Right atrium auricular region (tissue), 2 donors: ENCODE measurements around the gene FIBIN. TPM values are rescaled to one million over a fixed set of nuclear protein-coding genes. Genes with fewer than 3 reads are reported as not detected.

Experiments used
- DNase-seq: peaks from one replicate; pipeline ENCODE4 v3.0.0-alpha.2; 2019; ENCODE audit warnings: low spot score
- H3K27ac ChIP-seq, 2 donors: fragments of 200-600 bp; sonication (generic); 1 replicate in 1 of 2; 2 replicates in 1 of 2; pipeline ENCODE4 v1.5.1; 2016 to 2019
- H3K27me3 ChIP-seq, 2 donors: fragments of 200-600 bp; sonication (generic); one replicate each; pipeline versions ENCODE4 v1.5.1 to v1.6.0; 2017 to 2019
- H3K36me3 ChIP-seq: fragments of 200-600 bp; sonication (generic); one replicate; pipeline ENCODE4 v1.5.1; 2016
- H3K4me1 ChIP-seq, 2 donors: fragments of 200-600 bp; sonication (generic); one replicate each; pipeline versions ENCODE4 v1.5.1 to v1.6.0; 2017 to 2019
- H3K4me3 ChIP-seq, 2 donors: fragments of 200-600 bp; sonication (generic); 1 replicate in 1 of 2; 2 replicates in 1 of 2; pipeline ENCODE4 v1.5.1; 2017 to 2019; ENCODE audit warnings: mild to moderate bottlenecking in 1 of 2, moderate library complexity in 1 of 2
- H3K9me3 ChIP-seq, 2 donors: fragments of 200-600 bp; sonication (generic); one replicate each; pipeline ENCODE4 v1.5.1; 2019
- total RNA-seq, 2 donors: library from RNA; depleted of rRNA; stranded (reverse); fragments of >200 nt; gene quantifications; one replicate each; pipeline ENCODE4 v1.1.0, GENCODE V29; 2016
- TF ChIP-seq, protein P1 (sequence below), 2 donors: fragments of 200-600 bp; sonication (generic); IDR thresholded peaks; one replicate each; pipeline ENCODE4 v1.5.1; 2019; ENCODE audit warnings: antibody characterized with exemption in 2 of 2

Gene FIBIN
- total RNA-seq = 10 to 100 TPM; 13.9 to 25.5 TPM

GRCh38 chr11:26993965-26994457, at the start of gene FIBIN:
Gene FIBIN (plus strand): TSS chr11:26994112. CDS start chr11:26994527, 415 bp downstream.
- no peaks in the 10 kb centered on the region for H3K9me3 ChIP-seq

GRCh38 chr11:26944866-26945664, 48.8 kb upstream of the FIBIN start:
- Histone ChIP-seq H3K27me3 (no peaks in the 10 kb centered on the region), H3K36me3 (no peaks in the 10 kb centered on the region), H3K27ac (no peak overlapping the region), H3K4me3 (no peak overlapping the region), H3K9me3 (no peaks in the 10 kb centered on the region), H3K4me1 (peaks cover 0 to 7% of the 10 kb centered on the region in 2 donors)
- TF ChIP-seq, protein P1, sequence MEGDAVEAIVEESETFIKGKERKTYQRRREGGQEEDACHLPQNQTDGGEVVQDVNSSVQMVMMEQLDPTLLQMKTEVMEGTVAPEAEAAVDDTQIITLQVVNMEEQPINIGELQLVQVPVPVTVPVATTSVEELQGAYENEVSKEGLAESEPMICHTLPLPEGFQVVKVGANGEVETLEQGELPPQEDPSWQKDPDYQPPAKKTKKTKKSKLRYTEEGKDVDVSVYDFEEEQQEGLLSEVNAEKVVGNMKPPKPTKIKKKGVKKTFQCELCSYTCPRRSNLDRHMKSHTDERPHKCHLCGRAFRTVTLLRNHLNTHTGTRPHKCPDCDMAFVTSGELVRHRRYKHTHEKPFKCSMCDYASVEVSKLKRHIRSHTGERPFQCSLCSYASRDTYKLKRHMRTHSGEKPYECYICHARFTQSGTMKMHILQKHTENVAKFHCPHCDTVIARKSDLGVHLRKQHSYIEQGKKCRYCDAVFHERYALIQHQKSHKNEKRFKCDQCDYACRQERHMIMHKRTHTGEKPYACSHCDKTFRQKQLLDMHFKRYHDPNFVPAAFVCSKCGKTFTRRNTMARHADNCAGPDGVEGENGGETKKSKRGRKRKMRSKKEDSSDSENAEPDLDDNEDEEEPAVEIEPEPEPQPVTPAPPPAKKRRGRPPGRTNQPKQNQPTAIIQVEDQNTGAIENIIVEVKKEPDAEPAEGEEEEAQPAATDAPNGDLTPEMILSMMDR (IDR thresholded peaks at IDR 0.05) = no peak
- DNase-seq = no peak

More at GRCh38 chr11:26993965-26994457, at the start of gene FIBIN:
- Histone ChIP-seq H3K4me1 (no peaks in the 10 kb centered on the region), H3K27me3 (no peaks in the 10 kb centered on the region), H3K36me3 (no peaks in the 10 kb centered on the region), H3K27ac (peak within 1 kb of the TSS; percentile 83), H3K4me3 (peak within 1 kb of the TSS; percentile 50 to 58)
- TF ChIP-seq, protein P1 (IDR thresholded peaks at IDR 0.05) = no peak
- DNase-seq = no peak

- H3K27ac ChIP-seq = peak overlapping the region in 1 of 2 donors; percentile 59
- no peak overlapping the region for H3K4me3 ChIP-seq
- no peaks in the 10 kb centered on the region for H3K36me3 ChIP-seq
- H3K9me3 ChIP-seq = no peaks in the 10 kb centered on the region
- no peak for DNase-seq
- peaks cover 0 to 7% of the 10 kb centered on the region in 2 donors for H3K4me1 ChIP-seq
- H3K27me3 ChIP-seq = no peaks in the 10 kb centered on the region
- TF ChIP-seq, protein P1 (IDR thresholded peaks at IDR 0.05) = no peak
These were observed 47.6 kb upstream of the FIBIN start for GRCh38 chr11:26946257-26946716.

- Histone ChIP-seq H3K36me3 (no peaks in the 10 kb centered on the region), H3K4me3 (no peak overlapping the region), H3K9me3 (no peaks in the 10 kb centered on the region), H3K27ac (peak overlapping the region in 1 of 2 donors; percentile 63), H3K27me3 (no peaks in the 10 kb centered on the region), H3K4me1 (peaks cover 0 to 7% of the 10 kb centered on the region in 2 donors)
- TF ChIP-seq, protein P1 (IDR thresholded peaks at IDR 0.05) = no peak
- peak; percentile 76 for DNase-seq
These were observed 46.5 kb upstream of the FIBIN start for GRCh38 chr11:26947379-26947844.

- Histone ChIP-seq H3K4me3 (no peak overlapping the region), H3K27me3 (no peaks in the 10 kb centered on the region), H3K27ac (peak overlapping the region; percentile 37 to 63), H3K9me3 (no peaks in the 10 kb centered on the region), H3K36me3 (no peaks in the 10 kb centered on the region), H3K4me1 (peaks cover 0 to 7% of the 10 kb centered on the region in 2 donors)
- no peak for DNase-seq
- TF ChIP-seq, protein P1 (IDR thresholded peaks at IDR 0.05) = no peak
These were observed 45.8 kb upstream of the FIBIN start for GRCh38 chr11:26947904-26948639.
